Osteocyte (in vitro differentiated cells): ENCODE data around the gene TCP11L2. TPM values are rescaled to one million over a fixed set of nuclear protein-coding genes. Genes with fewer than 3 reads are reported as not detected.

Experiments used
- DNase-seq: peaks from one replicate; pipeline ENCODE4 v3.0.0; 2021; ENCODE audit warnings: mixed read lengths; ENCODE audit not compliant: unreplicated experiment; ENCODE audit errors: extremely low spot score
- H3K27ac Mint-ChIP-seq: one replicate; pipeline ENCODE4 v1.8.0; 2021; ENCODE audit warnings: mild to moderate bottlenecking, mixed read lengths; ENCODE audit not compliant: unreplicated experiment
- H3K27me3 Mint-ChIP-seq: one replicate; pipeline ENCODE4 v1.8.0; 2021; ENCODE audit warnings: mixed read lengths; ENCODE audit not compliant: unreplicated experiment
- H3K36me3 Mint-ChIP-seq: one replicate; pipeline ENCODE4 v1.8.0; 2021; ENCODE audit warnings: mixed read lengths; ENCODE audit not compliant: unreplicated experiment
- H3K4me1 Mint-ChIP-seq: one replicate; pipeline ENCODE4 v1.8.0; 2021; ENCODE audit warnings: mixed read lengths; ENCODE audit not compliant: unreplicated experiment
- H3K4me3 Mint-ChIP-seq: one replicate; pipeline ENCODE4 v1.8.0; 2021; ENCODE audit warnings: mild to moderate bottlenecking, moderate library complexity, mixed read lengths; ENCODE audit not compliant: unreplicated experiment
- H3K9me3 Mint-ChIP-seq: one replicate; pipeline ENCODE4 v1.8.0; 2021; ENCODE audit warnings: mixed read lengths; ENCODE audit not compliant: unreplicated experiment
- total RNA-seq: library from RNA; stranded (reverse); gene quantifications from 2 replicates; pipeline ENCODE4 v1.2.1, GENCODE V29; 2021
- TF ChIP-seq, protein P1 (sequence below): fragments of 200-600 bp; sonication (generic); IDR thresholded peaks from 2 replicates; pipeline ENCODE4 v1.5.0; 2021; ENCODE audit warnings: antibody characterized with exemption, mild to moderate bottlenecking, moderate library complexity

TCP11L2 gene
- total RNA-seq, 1 donor from 2014 or later = 42.7 TPM

DNA sequence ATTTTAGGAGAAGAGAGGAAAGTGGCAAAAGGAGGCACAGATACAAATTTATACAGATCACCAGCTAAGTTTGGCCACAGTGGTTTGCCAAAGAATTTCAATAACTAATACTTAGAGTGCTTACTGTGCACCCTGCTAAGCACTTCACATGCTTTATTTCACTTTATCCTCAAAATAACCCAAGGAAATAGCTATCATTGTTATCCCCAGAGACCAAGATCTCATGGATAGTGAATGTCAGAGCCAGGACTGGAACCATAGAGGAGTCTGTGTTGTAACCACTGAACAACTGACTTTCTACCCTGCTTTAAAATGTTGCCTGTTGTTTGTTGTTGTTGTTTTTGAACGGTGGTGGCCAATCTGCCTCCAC lies 1.3 kb upstream of the TCP11L2 start:
- DNase-seq = no peak
- peak overlapping the region; percentile 77 for H3K4me3 Mint-ChIP-seq
- H3K27ac Mint-ChIP-seq = peak overlapping the region; percentile 86
- no peaks in the 10 kb centered on the region for H3K9me3 Mint-ChIP-seq
- H3K4me1 Mint-ChIP-seq = peaks cover 33% of the 10 kb centered on the region
- H3K36me3 Mint-ChIP-seq = peaks cover 6% of the 10 kb centered on the region
- H3K27me3 Mint-ChIP-seq = no peaks in the 10 kb centered on the region
- TF ChIP-seq, protein P1, sequence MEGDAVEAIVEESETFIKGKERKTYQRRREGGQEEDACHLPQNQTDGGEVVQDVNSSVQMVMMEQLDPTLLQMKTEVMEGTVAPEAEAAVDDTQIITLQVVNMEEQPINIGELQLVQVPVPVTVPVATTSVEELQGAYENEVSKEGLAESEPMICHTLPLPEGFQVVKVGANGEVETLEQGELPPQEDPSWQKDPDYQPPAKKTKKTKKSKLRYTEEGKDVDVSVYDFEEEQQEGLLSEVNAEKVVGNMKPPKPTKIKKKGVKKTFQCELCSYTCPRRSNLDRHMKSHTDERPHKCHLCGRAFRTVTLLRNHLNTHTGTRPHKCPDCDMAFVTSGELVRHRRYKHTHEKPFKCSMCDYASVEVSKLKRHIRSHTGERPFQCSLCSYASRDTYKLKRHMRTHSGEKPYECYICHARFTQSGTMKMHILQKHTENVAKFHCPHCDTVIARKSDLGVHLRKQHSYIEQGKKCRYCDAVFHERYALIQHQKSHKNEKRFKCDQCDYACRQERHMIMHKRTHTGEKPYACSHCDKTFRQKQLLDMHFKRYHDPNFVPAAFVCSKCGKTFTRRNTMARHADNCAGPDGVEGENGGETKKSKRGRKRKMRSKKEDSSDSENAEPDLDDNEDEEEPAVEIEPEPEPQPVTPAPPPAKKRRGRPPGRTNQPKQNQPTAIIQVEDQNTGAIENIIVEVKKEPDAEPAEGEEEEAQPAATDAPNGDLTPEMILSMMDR = no peak

DNA sequence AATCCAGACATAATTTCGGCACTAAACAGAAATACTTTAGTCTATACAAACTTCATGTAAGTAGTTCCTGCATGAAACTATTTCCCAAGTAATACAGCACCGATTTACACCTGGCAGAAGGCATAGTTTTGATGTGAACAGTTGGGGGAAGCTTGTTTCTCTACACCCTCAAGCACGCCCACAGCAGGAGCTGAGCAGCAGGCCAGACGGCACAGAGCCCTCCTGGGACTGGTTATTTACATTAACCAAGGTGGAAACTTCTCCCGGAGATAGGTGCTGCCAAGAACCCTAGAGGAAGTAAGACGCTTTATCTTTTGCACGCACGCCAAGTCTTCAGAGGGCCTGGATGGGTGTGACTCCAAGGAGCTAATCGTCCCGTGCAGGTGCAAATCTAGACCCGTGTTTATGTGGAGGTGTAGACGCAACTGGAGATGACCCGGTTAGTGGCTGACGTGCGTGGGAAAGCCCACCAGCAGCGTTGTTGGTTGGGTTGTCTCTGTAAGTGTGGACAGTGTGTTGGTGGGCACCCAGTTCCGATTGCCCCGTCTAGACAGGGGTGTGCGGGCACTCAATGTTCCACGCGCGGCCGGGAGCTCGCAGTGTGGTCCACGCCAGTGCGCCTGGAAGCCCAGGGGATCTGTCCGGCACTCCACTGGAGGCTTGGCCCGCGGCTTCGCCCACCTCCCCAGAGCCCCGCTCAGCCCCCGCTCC lies 767 bp upstream of the TCP11L2 start:
- H3K9me3 Mint-ChIP-seq = no peaks in the 10 kb centered on the region
- H3K27ac Mint-ChIP-seq = peak overlapping the region; percentile 86
- TF ChIP-seq, protein P1 = no peak
- H3K36me3 Mint-ChIP-seq = peaks cover 6% of the 10 kb centered on the region
- peaks cover 30% of the 10 kb centered on the region for H3K4me1 Mint-ChIP-seq
- peak overlapping the region; percentile 77 for H3K4me3 Mint-ChIP-seq
- no peak for DNase-seq
- no peaks in the 10 kb centered on the region for H3K27me3 Mint-ChIP-seq

- TF ChIP-seq, protein P1 = no peak
- H3K4me3 Mint-ChIP-seq = peak overlapping the region; percentile 88
- peak overlapping the region; percentile 100 for H3K27ac Mint-ChIP-seq
- peaks cover 32% of the 10 kb centered on the region for H3K4me1 Mint-ChIP-seq
- peaks cover 9% of the 10 kb centered on the region for H3K36me3 Mint-ChIP-seq
- H3K9me3 Mint-ChIP-seq = no peaks in the 10 kb centered on the region
- H3K27me3 Mint-ChIP-seq = no peaks in the 10 kb centered on the region
- DNase-seq = peak; percentile 93
These were observed 778 bp downstream of the TCP11L2 start for GRCh38 chr12:106303202-106303820.

- H3K4me3 Mint-ChIP-seq = peak overlapping the region; percentile 88
- DNase-seq = no peak
- peaks cover 9% of the 10 kb centered on the region for H3K36me3 Mint-ChIP-seq
- H3K27me3 Mint-ChIP-seq = no peaks in the 10 kb centered on the region
- no peaks in the 10 kb centered on the region for H3K9me3 Mint-ChIP-seq
- peaks cover 38% of the 10 kb centered on the region for H3K4me1 Mint-ChIP-seq
- TF ChIP-seq, protein P1 = no peak
- peak overlapping the region; percentile 63 for H3K27ac Mint-ChIP-seq
These were observed 1.5 kb downstream of the TCP11L2 start for GRCh38 chr12:106304001-106304421.

DNA sequence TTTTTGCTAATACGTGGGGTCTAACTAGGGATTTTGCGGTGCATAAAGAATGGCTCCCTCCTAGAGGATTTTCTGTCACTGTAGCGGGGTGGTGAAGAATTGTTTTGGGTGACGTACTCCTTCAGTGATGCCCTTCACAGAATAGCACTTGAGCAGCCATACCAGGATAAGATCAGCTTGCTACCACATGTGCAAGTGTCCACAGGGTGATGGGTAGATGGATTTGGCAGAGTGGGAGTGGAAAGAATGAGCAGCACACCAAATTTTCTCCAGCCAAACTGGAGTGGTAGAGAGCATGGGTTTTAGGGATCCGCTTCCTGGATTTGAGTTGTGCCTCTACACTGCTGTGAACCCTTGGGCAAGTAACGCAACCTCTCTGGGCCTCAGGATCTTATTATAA lies 2.3 kb downstream of the TCP11L2 start:
- H3K36me3 Mint-ChIP-seq = peaks cover 9% of the 10 kb centered on the region
- no peaks in the 10 kb centered on the region for H3K27me3 Mint-ChIP-seq
- H3K4me3 Mint-ChIP-seq = no peak overlapping the region
- no peak overlapping the region for H3K27ac Mint-ChIP-seq
- H3K4me1 Mint-ChIP-seq = peaks cover 42% of the 10 kb centered on the region
- no peak for DNase-seq
- TF ChIP-seq, protein P1 = no peak
- no peaks in the 10 kb centered on the region for H3K9me3 Mint-ChIP-seq
